ENCODE data around the gene BRWD1. TPM values are rescaled to one million over a fixed set of nuclear protein-coding genes. Genes with fewer than 3 reads are reported as not detected.

The BRWD1 gene
- polyA plus RNA-seq, 2 of the 4 experiments (the other 2 are of a cell fraction): 6.9 to 22.2 TPM

DNA sequence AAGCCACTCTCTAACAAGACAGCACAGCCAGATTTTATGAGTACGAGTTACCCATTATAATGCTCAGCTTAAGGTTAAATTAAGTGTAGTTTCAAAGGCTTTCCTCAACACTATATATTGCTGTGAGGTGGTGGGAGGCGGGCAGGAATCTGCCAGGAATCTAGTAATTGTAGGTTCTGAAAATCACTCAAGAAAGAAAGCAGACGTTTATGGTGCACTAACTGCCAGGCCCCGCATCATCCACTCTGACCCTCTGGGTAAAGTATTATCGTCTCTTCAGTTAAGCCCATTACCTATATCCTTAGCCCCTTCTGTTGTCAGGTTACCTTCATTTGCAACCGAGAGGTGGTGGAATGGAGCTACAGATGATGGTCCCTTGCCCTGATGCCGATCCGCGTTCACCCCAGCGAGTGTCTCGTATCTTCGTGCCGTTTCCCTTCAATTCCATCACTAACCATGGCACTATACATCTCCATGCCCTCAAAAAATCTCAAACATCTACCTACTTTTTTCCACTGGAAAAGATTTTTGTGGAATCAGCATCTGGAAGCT lies 23.1 kb upstream of the BRWD1 start:
- CTCF ChIA-PET: interaction anchor here (0.7 kb wide), 1 partner anchor 21 kb away, joined by 3 read pairs; no protein-coding TSS in a partner anchor
- no peak overlapping the region for H3K27ac ChIP-seq
- DNase-seq (ENCODE audit: low read depth in 1 of 2, low spot score in 1 of 2) (no peak), ATAC-seq (no peak), FAIRE-seq (no peak)
- no peaks in the 10 kb centered on the region for H3K9me3 ChIP-seq
- POLR2A ChIA-PET: no interaction called here
- WGBS (ENCODE audit: missing lambda C conversion rate): 89% methylated on average over 13 of the region's 13 CpGs
- no peaks in the 10 kb centered on the region for H3K4me1 ChIP-seq
- no peak overlapping the region for H3K4me3 ChIP-seq
- no peak for TF ChIP-seq RCOR1 (IDR thresholded peaks at IDR 0.05; ENCODE audit: low read depth, low read length)
- TF ChIP-seq, protein P1, sequence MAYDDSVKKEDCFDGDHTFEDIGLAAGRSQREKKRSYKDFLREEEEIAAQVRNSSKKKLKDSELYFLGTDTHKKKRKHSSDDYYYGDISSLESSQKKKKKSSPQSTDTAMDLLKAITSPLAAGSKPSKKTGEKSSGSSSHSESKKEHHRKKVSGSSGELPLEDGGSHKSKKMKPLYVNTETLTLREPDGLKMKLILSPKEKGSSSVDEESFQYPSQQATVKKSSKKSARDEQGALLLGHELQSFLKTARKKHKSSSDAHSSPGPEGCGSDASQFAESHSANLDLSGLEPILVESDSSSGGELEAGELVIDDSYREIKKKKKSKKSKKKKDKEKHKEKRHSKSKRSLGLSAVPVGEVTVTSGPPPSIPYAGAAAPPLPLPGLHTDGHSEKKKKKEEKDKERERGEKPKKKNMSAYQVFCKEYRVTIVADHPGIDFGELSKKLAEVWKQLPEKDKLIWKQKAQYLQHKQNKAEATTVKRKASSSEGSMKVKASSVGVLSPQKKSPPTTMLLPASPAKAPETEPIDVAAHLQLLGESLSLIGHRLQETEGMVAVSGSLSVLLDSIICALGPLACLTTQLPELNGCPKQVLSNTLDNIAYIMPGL (CRISPR knock-in tag; IDR thresholded peaks at IDR 0.05; ENCODE audit: borderline replicate concordance): no peak
- H3K4me2 ChIP-seq: no peak overlapping the region

DNA sequence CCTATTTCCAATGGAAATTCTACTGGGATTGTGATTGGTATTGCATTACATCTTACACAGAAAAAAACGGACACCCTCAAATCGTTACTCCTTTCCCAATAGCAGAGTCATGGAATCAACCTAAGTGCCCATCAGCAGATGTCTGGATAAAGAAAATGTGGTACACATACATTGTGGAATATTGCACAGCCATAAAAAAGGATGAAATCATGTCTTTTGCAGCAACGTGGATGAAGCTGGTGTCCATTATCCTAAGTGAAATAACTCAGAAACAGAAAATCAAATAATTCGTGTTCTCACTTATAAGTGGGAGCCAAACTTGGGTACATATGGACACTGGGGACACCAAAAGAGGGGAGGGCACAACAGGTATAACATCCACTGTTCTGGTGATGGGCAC lies 21.2 kb upstream of the BRWD1 start:
- no peak for FAIRE-seq
- POLR2A ChIA-PET: no interaction called here

DNA sequence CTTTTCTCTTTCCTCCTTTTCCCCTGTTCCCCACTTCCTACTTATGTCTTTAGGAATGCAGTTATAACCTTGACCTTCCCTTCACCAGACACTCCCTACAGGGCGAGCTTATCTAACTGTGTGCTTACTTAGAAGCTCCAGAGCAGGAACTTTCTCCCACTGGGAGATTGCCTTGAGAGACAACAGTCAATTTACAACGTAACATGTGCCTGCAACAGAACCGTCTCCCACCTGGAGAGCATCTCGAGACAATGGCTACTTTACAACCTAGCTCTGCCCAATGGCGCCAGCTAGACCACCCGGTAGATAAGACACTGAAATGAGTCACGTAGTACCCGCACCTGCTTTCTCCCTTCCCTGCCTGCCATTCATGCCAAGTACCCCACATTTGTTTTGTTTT lies 18.7 kb upstream of the BRWD1 start:
- H3K4me1 ChIP-seq: no peaks in the 10 kb centered on the region
- FAIRE-seq: no peak
- no peak overlapping the region for H3K4me2 ChIP-seq
- H3K27ac ChIP-seq: no peak overlapping the region
- WGBS (ENCODE audit: missing lambda C conversion rate): 75% methylated on average over 8 of the region's 8 CpGs
- H3K9me3 ChIP-seq: no peaks in the 10 kb centered on the region
- POLR2A ChIA-PET: no interaction called here
- ATAC-seq: no peak
- no peak for DNase-seq (ENCODE audit: low read depth in 1 of 2, low spot score in 1 of 2)
- no peak overlapping the region for H3K4me3 ChIP-seq
- CTCF ChIA-PET: interaction anchor here (0.6 kb wide), 1 partner anchor 137 kb away, joined by 4 read pairs; no protein-coding TSS in a partner anchor
- TF ChIP-seq MYC (IDR thresholded peaks at IDR 0.05; ENCODE audit: borderline replicate concordance, low read length) (no peak), ZC3H11A (IDR thresholded peaks at IDR 0.05) (no peak), CBX8 (IDR thresholded peaks at IDR 0.05) (no peak), CBX2 (IDR thresholded peaks at IDR 0.05; ENCODE audit: borderline replicate concordance, low read depth) (no peak), FOSB (CRISPR knock-in tag; IDR thresholded peaks at IDR 0.05) (no peak), BHLHE40 (IDR thresholded peaks at IDR 0.05; ENCODE audit: low read depth, low read length) (no peak), GATA3 (IDR thresholded peaks at IDR 0.05; ENCODE audit: borderline replicate concordance) (no peak), EHF (CRISPR knock-in tag; IDR thresholded peaks at IDR 0.05) (no peak), HOXB13 (CRISPR knock-in tag; IDR thresholded peaks at IDR 0.05; ENCODE audit: low read depth) (no peak)
- TF ChIP-seq, protein P2, sequence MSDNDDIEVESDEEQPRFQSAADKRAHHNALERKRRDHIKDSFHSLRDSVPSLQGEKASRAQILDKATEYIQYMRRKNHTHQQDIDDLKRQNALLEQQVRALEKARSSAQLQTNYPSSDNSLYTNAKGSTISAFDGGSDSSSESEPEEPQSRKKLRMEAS (IDR thresholded peaks at IDR 0.05): no peak
- TF ChIP-seq, protein P3, sequence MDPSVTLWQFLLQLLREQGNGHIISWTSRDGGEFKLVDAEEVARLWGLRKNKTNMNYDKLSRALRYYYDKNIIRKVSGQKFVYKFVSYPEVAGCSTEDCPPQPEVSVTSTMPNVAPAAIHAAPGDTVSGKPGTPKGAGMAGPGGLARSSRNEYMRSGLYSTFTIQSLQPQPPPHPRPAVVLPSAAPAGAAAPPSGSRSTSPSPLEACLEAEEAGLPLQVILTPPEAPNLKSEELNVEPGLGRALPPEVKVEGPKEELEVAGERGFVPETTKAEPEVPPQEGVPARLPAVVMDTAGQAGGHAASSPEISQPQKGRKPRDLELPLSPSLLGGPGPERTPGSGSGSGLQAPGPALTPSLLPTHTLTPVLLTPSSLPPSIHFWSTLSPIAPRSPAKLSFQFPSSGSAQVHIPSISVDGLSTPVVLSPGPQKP (IDR thresholded peaks at IDR 0.05; ENCODE audit: low read depth, low read length): no peak
- TF ChIP-seq, protein P4, sequence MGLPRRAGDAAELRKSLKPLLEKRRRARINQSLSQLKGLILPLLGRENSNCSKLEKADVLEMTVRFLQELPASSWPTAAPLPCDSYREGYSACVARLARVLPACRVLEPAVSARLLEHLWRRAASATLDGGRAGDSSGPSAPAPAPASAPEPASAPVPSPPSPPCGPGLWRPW (IDR thresholded peaks at IDR 0.05): no peak

More for the DNA sequence above, 21.2 kb upstream of the BRWD1 start:
- no peak for DNase-seq (ENCODE audit: low read depth in 1 of 2, low spot score in 1 of 2)
- WGBS (ENCODE audit: missing lambda C conversion rate): 59% methylated on average over 4 of the region's 4 CpGs
- Histone ChIP-seq H3K4me3 (no peak overlapping the region), H3K4me2 (no peak overlapping the region), H3K4me1 (no peaks in the 10 kb centered on the region), H3K9me3 (no peaks in the 10 kb centered on the region), H3K27ac (no peak overlapping the region)
- TF ChIP-seq ZFP36 (IDR thresholded peaks at IDR 0.05; ENCODE audit: borderline replicate concordance, partially characterized antibody) (no peak), NFE2L2 (conservative IDR thresholded peaks at IDR 0.05; ENCODE audit: low read length) (no peak), MAFK (IDR thresholded peaks at IDR 0.05; ENCODE audit: partially characterized antibody) (no peak), POLR2A (IDR thresholded peaks at IDR 0.05; ENCODE audit: low read length) (no peak), FOSB (CRISPR knock-in tag; IDR thresholded peaks at IDR 0.05) (no peak), BHLHE40 (IDR thresholded peaks at IDR 0.05; ENCODE audit: low read depth, low read length) (no peak), PHF8 (IDR thresholded peaks at IDR 0.05; ENCODE audit: borderline replicate concordance, low read depth) (no peak), HEYL (CRISPR knock-in tag; IDR thresholded peaks at IDR 0.05) (no peak), HOXA7 (CRISPR knock-in tag; IDR thresholded peaks at IDR 0.05) (no peak), SREBF2 (IDR thresholded peaks at IDR 0.05) (no peak), HOXB5 (CRISPR knock-in tag; IDR thresholded peaks at IDR 0.05) (no peak), TP53 (CRISPR knock-in tag; IDR thresholded peaks at IDR 0.05) (no peak), TFCP2L1 (CRISPR knock-in tag; IDR thresholded peaks at IDR 0.05) (no peak), CHD4 (IDR thresholded peaks at IDR 0.05; ENCODE audit: borderline replicate concordance) (no peak), HOXB13 (CRISPR knock-in tag; IDR thresholded peaks at IDR 0.05; ENCODE audit: low read depth) (no peak)
- TF ChIP-seq, protein P5, sequence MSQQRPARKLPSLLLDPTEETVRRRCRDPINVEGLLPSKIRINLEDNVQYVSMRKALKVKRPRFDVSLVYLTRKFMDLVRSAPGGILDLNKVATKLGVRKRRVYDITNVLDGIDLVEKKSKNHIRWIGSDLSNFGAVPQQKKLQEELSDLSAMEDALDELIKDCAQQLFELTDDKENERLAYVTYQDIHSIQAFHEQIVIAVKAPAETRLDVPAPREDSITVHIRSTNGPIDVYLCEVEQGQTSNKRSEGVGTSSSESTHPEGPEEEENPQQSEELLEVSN (IDR thresholded peaks at IDR 0.05; ENCODE audit: borderline replicate concordance, low read depth): no peak
- TF ChIP-seq, protein P6, sequence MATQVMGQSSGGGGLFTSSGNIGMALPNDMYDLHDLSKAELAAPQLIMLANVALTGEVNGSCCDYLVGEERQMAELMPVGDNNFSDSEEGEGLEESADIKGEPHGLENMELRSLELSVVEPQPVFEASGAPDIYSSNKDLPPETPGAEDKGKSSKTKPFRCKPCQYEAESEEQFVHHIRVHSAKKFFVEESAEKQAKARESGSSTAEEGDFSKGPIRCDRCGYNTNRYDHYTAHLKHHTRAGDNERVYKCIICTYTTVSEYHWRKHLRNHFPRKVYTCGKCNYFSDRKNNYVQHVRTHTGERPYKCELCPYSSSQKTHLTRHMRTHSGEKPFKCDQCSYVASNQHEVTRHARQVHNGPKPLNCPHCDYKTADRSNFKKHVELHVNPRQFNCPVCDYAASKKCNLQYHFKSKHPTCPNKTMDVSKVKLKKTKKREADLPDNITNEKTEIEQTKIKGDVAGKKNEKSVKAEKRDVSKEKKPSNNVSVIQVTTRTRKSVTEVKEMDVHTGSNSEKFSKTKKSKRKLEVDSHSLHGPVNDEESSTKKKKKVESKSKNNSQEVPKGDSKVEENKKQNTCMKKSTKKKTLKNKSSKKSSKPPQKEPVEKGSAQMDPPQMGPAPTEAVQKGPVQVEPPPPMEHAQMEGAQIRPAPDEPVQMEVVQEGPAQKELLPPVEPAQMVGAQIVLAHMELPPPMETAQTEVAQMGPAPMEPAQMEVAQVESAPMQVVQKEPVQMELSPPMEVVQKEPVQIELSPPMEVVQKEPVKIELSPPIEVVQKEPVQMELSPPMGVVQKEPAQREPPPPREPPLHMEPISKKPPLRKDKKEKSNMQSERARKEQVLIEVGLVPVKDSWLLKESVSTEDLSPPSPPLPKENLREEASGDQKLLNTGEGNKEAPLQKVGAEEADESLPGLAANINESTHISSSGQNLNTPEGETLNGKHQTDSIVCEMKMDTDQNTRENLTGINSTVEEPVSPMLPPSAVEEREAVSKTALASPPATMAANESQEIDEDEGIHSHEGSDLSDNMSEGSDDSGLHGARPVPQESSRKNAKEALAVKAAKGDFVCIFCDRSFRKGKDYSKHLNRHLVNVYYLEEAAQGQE (IDR thresholded peaks at IDR 0.05): no peak
- TF ChIP-seq, protein P7, sequence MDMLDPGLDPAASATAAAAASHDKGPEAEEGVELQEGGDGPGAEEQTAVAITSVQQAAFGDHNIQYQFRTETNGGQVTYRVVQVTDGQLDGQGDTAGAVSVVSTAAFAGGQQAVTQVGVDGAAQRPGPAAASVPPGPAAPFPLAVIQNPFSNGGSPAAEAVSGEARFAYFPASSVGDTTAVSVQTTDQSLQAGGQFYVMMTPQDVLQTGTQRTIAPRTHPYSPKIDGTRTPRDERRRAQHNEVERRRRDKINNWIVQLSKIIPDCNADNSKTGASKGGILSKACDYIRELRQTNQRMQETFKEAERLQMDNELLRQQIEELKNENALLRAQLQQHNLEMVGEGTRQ (IDR thresholded peaks at IDR 0.05): no peak
- TF ChIP-seq, protein P4 (IDR thresholded peaks at IDR 0.05): no peak
- no peak for ATAC-seq
- CTCF ChIA-PET: no interaction called here

Data from A549 (cell line).